HUES64 (cell line): ENCODE data around the gene FEN1.

Experiments used
- H3K27ac ChIP-seq: 2 replicates; pipeline ENCODE4 v1.7.0; 2013; ENCODE audit warnings: low read depth, low read length, inconsistent platforms
- H3K27me3 ChIP-seq: 2 replicates; pipeline ENCODE4 v1.6.1; 2013; ENCODE audit warnings: mild to moderate bottlenecking, low read length; ENCODE audit not compliant: insufficient read depth
- H3K36me3 ChIP-seq: 2 replicates; pipeline ENCODE4 v1.6.1; 2013; ENCODE audit warnings: mild to moderate bottlenecking, low read length; ENCODE audit not compliant: insufficient read depth
- H3K4me1 ChIP-seq: 2 replicates; pipeline ENCODE4 v1.6.1; 2013; ENCODE audit warnings: mild to moderate bottlenecking, low read length, moderate library complexity; ENCODE audit not compliant: insufficient read depth
- H3K4me3 ChIP-seq: 2 replicates; pipeline ENCODE4 v1.5.1; 2013; ENCODE audit warnings: mild to moderate bottlenecking, low read length, moderate library complexity
- H3K9ac ChIP-seq: 2 replicates; pipeline ENCODE4 v1.6.1; 2013; ENCODE audit warnings: mild to moderate bottlenecking, low read depth, low read length
- H3K9me3 ChIP-seq: 2 replicates; pipeline ENCODE4 v1.6.1; 2013; ENCODE audit warnings: low read depth, low read length; ENCODE audit not compliant: insufficient read depth
- WGBS: fragments of 150-250, 120-280 bp; methylation state at CpG from one replicate; pipeline ENCODE4 v1.1.7; 2013; ENCODE audit warnings: missing lambda C conversion rate; 5-methylcytosine and 5-hydroxymethylcytosine counted together

Gene FEN1

GRCh38 chr11:61778357-61778886, 14.3 kb upstream of the FEN1 start:
- Histone ChIP-seq H3K9me3 (no peaks in the 10 kb centered on the region), H3K36me3 (no peaks in the 10 kb centered on the region), H3K4me3 (no peak overlapping the region), H3K4me1 (no peaks in the 10 kb centered on the region), H3K27ac (no peak overlapping the region), H3K9ac (no peak overlapping the region), H3K27me3 (no peaks in the 10 kb centered on the region)
- WGBS = 94% methylated on average over 11 of the region's 11 CpGs

- Histone ChIP-seq H3K4me1 (no peaks in the 10 kb centered on the region), H3K9me3 (no peaks in the 10 kb centered on the region), H3K4me3 (no peak overlapping the region), H3K27me3 (no peaks in the 10 kb centered on the region), H3K27ac (no peak overlapping the region), H3K36me3 (no peaks in the 10 kb centered on the region), H3K9ac (no peak overlapping the region)
- WGBS = 91% methylated on average over 24 of the region's 24 CpGs
Measured at GRCh38 chr11:61778920-61779650, 13.6 kb upstream of the FEN1 start.

- H3K9ac ChIP-seq = no peak overlapping the region
Measured at GRCh38 chr11:61779666-61780525, 12.8 kb upstream of the FEN1 start.

GRCh38 chr11:61780581-61781162, 12.0 kb upstream of the FEN1 start:
- H3K27ac ChIP-seq = no peak overlapping the region
- H3K9me3 ChIP-seq = no peaks in the 10 kb centered on the region
- no peak overlapping the region for H3K4me3 ChIP-seq
- H3K9ac ChIP-seq = no peak overlapping the region; the same call in 1 of the 2 replicates
- H3K27me3 ChIP-seq = no peaks in the 10 kb centered on the region
- 90% methylated on average over 9 of the region's 9 CpGs for WGBS
- H3K4me1 ChIP-seq = no peaks in the 10 kb centered on the region
- peaks cover 14% of the 10 kb centered on the region; the same call in 1 of the 2 replicates for H3K36me3 ChIP-seq

More at GRCh38 chr11:61779666-61780525, 12.8 kb upstream of the FEN1 start:
- Histone ChIP-seq H3K4me1 (no peaks in the 10 kb centered on the region), H3K36me3 (peaks cover 7% of the 10 kb centered on the region; the same call in 1 of the 2 replicates), H3K4me3 (no peak overlapping the region), H3K27me3 (no peaks in the 10 kb centered on the region), H3K27ac (no peak overlapping the region), H3K9me3 (no peaks in the 10 kb centered on the region)
- WGBS = 89% methylated on average over 14 of the region's 14 CpGs

GRCh38 chr11:61781585-61781984, 11.1 kb upstream of the FEN1 start:
- H3K4me1 ChIP-seq = no peaks in the 10 kb centered on the region
- no peaks in the 10 kb centered on the region for H3K9me3 ChIP-seq
- no peak overlapping the region for H3K27ac ChIP-seq
- H3K9ac ChIP-seq = no peak overlapping the region
- no peaks in the 10 kb centered on the region for H3K27me3 ChIP-seq
- H3K4me3 ChIP-seq = no peak overlapping the region
- 93% methylated on average over 5 of the region's 5 CpGs for WGBS
- peaks cover 23% of the 10 kb centered on the region for H3K36me3 ChIP-seq

- Histone ChIP-seq H3K9ac (no peak overlapping the region), H3K9me3 (no peaks in the 10 kb centered on the region), H3K4me1 (no peaks in the 10 kb centered on the region), H3K27me3 (no peaks in the 10 kb centered on the region), H3K36me3 (peaks cover 30% of the 10 kb centered on the region), H3K27ac (no peak overlapping the region), H3K4me3 (no peak overlapping the region)
- WGBS = 92% methylated on average over 3 of the region's 3 CpGs
Measured at GRCh38 chr11:61782299-61782698, 10.4 kb upstream of the FEN1 start.

GRCh38 chr11:61782841-61783240, 9.9 kb upstream of the FEN1 start:
- H3K4me1 ChIP-seq = no peaks in the 10 kb centered on the region
- no peak overlapping the region for H3K4me3 ChIP-seq
- no peaks in the 10 kb centered on the region for H3K9me3 ChIP-seq
- no peaks in the 10 kb centered on the region for H3K27me3 ChIP-seq
- WGBS = 92% methylated on average over 11 of the region's 11 CpGs
- no peak overlapping the region for H3K9ac ChIP-seq
- H3K36me3 ChIP-seq = peaks cover 36% of the 10 kb centered on the region
- no peak overlapping the region for H3K27ac ChIP-seq

GRCh38 chr11:61783717-61784505, 8.8 kb upstream of the FEN1 start:
- WGBS = 75% methylated on average over 12 of the region's 13 CpGs
- Histone ChIP-seq H3K9me3 (no peaks in the 10 kb centered on the region), H3K27me3 (no peaks in the 10 kb centered on the region), H3K27ac (no peak overlapping the region), H3K4me3 (no peak overlapping the region), H3K4me1 (no peaks in the 10 kb centered on the region), H3K9ac (no peak overlapping the region), H3K36me3 (peaks cover 44% of the 10 kb centered on the region)

GRCh38 chr11:61784506-61784805, 8.3 kb upstream of the FEN1 start:
- no peaks in the 10 kb centered on the region for H3K9me3 ChIP-seq
- H3K36me3 ChIP-seq = peaks cover 49% of the 10 kb centered on the region
- no peak overlapping the region for H3K27ac ChIP-seq
- H3K27me3 ChIP-seq = no peaks in the 10 kb centered on the region
- no peak overlapping the region for H3K4me3 ChIP-seq
- 89% methylated on average over 7 of the region's 7 CpGs for WGBS
- H3K9ac ChIP-seq = no peak overlapping the region
- H3K4me1 ChIP-seq = no peaks in the 10 kb centered on the region

- Histone ChIP-seq H3K27ac (no peak overlapping the region), H3K27me3 (no peaks in the 10 kb centered on the region), H3K9me3 (no peaks in the 10 kb centered on the region), H3K36me3 (peaks cover 62% of the 10 kb centered on the region), H3K4me3 (no peak overlapping the region), H3K9ac (no peak overlapping the region), H3K4me1 (no peaks in the 10 kb centered on the region)
- WGBS = 95% methylated on average over 9 of the region's 11 CpGs
Measured at GRCh38 chr11:61785837-61786402, 6.8 kb upstream of the FEN1 start.
